Measurements from ENCODE around the gene PRPSAP1. TPM values are rescaled to one million over a fixed set of nuclear protein-coding genes. Genes with fewer than 3 reads are reported as not detected.

PRPSAP1 gene
- total and polyA plus RNA-seq, 7 donors = 34.7 to 70.3 (median 40.7) TPM

DNA sequence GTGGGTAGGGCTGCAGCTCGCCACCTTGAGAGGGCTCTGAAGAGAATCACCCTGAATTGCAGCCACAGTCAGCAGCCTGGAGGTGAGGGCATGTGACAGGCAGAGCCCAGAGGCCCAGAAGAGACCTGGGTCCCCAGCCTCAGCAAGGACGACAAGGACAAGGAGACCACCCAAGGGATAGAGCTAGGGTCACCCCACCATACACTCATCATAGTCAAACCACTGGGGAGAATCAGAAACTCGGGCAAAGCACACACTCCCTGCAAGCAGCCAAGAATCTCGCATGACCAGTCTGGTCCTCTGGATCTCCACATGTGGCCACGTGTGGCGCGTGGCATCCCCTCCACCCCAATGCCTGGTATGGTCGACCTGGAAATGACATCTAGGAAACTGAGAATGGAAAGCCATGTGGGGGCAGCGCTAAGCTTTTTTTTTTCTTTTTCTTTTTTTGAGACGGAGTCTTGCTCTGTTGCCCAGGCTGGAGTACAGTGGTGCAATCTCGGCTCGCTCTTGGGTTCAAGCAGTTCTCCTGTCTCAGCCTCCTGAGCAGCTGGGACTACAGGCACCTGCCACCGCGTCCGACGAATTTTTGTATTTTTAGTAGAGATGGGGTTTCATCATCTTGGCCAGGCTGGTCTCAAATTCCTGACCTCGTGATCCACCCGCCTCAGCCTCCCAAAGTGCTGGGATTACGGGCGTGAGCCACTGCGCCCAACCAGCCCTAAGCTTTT is 26.1 kb upstream of the PRPSAP1 start:
- WGBS, 2 donors = 91 to 92% methylated on average over 21 of the region's 21 CpGs
- no peak overlapping the region for H3K27ac ChIP-seq
- DNase-seq = no peak
- H3K9me3 ChIP-seq = no peaks in the 10 kb centered on the region
- peaks cover 0 to 29% (median 24%) of the 10 kb centered on the region in 4 donors for H3K4me1 ChIP-seq
- no peak for TF ChIP-seq EP300 (IDR thresholded peaks at IDR 0.05)
- TF ChIP-seq, protein P1, sequence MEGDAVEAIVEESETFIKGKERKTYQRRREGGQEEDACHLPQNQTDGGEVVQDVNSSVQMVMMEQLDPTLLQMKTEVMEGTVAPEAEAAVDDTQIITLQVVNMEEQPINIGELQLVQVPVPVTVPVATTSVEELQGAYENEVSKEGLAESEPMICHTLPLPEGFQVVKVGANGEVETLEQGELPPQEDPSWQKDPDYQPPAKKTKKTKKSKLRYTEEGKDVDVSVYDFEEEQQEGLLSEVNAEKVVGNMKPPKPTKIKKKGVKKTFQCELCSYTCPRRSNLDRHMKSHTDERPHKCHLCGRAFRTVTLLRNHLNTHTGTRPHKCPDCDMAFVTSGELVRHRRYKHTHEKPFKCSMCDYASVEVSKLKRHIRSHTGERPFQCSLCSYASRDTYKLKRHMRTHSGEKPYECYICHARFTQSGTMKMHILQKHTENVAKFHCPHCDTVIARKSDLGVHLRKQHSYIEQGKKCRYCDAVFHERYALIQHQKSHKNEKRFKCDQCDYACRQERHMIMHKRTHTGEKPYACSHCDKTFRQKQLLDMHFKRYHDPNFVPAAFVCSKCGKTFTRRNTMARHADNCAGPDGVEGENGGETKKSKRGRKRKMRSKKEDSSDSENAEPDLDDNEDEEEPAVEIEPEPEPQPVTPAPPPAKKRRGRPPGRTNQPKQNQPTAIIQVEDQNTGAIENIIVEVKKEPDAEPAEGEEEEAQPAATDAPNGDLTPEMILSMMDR (IDR thresholded peaks at IDR 0.05) = no peak
- TF ChIP-seq POLR2AphosphoS5 (IDR thresholded peaks at IDR 0.05) = no peak
- no peak for TF ChIP-seq POLR2A (IDR thresholded peaks at IDR 0.05)
- intact Hi-C loops (cut with DNase I) = no loop called here
- peaks cover 4 to 23% (median 14%) of the 10 kb centered on the region in 3 donors for H3K27me3 ChIP-seq
- H3K4me3 ChIP-seq = no peak overlapping the region
- H3K36me3 ChIP-seq = no peaks in the 10 kb centered on the region

DNA sequence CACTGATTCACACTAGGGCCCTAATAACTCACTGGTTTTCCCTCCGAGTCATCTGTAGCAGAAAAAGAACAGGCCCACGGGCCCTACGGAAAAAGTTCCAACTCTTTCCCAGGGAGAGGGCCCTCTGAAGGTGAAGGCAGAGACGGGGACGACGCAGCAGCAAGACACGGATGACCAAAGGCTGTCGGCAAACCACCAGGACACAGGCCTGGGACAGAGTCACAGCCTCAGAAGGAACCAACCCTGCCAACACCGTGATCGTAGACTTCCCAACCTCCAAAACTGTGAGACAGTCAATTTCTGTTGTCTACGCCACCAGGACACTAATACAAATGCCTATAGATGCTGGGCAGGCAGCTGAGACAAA is 25.5 kb upstream of the PRPSAP1 start:
- Histone ChIP-seq H3K4me3 (no peak overlapping the region), H3K27ac (no peak overlapping the region), H3K9me3 (no peaks in the 10 kb centered on the region), H3K4me1 (peaks cover 0 to 25% (median 21%) of the 10 kb centered on the region in 4 donors), H3K36me3 (no peaks in the 10 kb centered on the region), H3K27me3 (peaks cover 4 to 23% (median 14%) of the 10 kb centered on the region in 3 donors)
- no peak for DNase-seq
- intact Hi-C loops (cut with DNase I) = no loop called here
- TF ChIP-seq, protein P1 (IDR thresholded peaks at IDR 0.05) = no peak
- WGBS, 2 donors = 95% methylated on average over 11 of the region's 11 CpGs

DNA sequence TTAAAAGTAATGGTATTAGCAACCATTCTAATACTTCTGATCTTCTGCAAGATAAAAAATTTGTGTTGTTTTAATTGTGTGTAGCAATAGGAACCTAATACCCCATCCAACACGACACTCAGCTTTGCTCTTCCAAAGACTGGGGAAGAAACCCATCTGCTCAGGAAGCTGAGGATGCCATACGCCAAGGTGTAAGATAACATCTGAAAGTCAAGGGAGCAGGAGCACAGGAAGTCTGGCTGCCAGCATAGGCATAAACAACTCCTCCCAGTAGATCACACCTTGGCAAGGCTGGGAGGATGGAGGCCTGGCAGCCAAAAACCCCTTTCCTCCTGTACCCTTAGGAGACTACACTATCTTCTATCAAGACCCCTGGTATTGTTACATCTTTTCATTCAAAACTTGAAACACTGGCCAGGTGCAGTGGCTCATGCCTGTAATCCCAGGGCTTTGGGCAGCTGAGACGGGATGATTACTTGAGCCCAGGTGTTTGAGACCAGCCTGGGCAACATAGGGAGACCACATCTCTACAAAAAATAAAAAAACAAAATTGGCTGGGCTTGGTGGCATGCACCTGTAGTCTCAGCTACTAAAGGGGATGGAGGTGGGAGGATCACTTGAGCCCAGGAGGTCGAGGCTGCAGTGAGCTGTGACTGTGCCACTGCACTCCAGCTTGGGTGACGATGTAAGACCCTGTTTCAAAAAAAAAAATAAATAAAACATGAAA is 25.0 kb upstream of the PRPSAP1 start:
- Histone ChIP-seq H3K4me3 (no peak overlapping the region), H3K4me1 (peaks cover 0 to 21% (median 16%) of the 10 kb centered on the region in 4 donors), H3K27ac (no peak overlapping the region), H3K9me3 (no peaks in the 10 kb centered on the region), H3K36me3 (no peaks in the 10 kb centered on the region), H3K27me3 (peaks cover 4 to 22% (median 14%) of the 10 kb centered on the region in 3 donors)
- intact Hi-C loops (cut with DNase I) = no loop called here
- 80 to 88% methylated on average over 5 of the region's 5 CpGs for WGBS, 2 donors
- DNase-seq = no peak
- TF ChIP-seq EP300 (IDR thresholded peaks at IDR 0.05) = no peak
- TF ChIP-seq POLR2AphosphoS5 (IDR thresholded peaks at IDR 0.05) = no peak
- TF ChIP-seq, protein P1 (IDR thresholded peaks at IDR 0.05) = no peak
- TF ChIP-seq POLR2A (IDR thresholded peaks at IDR 0.05) = no peak

DNA sequence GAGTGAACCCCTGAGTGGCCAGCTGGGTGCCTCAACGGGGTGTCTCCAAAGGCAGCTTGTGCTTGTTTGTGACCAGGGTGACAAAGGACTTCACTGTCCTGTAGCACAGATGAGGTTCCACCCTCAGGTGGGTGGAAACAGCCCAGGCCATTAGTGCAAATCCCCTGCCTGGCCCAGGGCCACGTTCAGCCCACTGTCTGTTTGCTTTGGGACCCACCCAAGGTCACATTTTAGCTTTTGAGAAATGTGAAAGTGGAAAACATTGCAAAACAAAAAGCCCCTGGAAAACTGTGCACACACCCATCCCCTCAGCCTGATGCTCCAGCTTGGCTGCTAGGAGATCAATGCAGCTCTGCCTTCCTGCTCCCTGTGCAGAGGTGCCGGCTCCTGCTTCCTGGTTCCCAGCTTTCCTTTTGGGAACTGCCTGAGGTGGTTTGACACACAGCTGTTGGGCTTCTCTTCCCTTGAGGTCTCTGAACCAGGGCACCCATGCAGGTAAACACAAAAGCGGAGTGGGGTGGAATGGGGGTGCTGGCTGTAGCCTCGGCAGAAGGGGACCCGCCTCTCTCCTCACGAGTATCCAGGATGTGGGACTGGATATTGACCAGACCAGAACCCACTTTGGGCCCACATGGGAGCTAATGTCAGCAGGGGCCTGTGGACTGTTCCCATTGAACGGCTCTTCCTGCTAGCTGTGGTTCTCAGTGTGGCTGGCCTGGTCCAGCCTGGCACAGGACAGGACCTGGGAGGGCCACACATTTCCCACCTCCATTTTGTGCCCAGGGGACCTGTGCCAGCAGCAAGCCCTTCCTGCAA is 22.8 kb upstream of the PRPSAP1 start:
- Histone ChIP-seq H3K27me3 (peaks cover 0 to under 1% (median 0%) of the 10 kb centered on the region in 3 donors), H3K36me3 (no peaks in the 10 kb centered on the region), H3K9me3 (no peaks in the 10 kb centered on the region), H3K4me3 (no peak overlapping the region), H3K4me1 (no peaks in the 10 kb centered on the region), H3K27ac (peak overlapping the region in 1 of 4 donors; percentile 17)
- no peak for DNase-seq
- 61 to 66% methylated on average over 8 of the region's 8 CpGs for WGBS, 2 donors
- intact Hi-C loops (cut with DNase I) = no loop called here
- no peak for TF ChIP-seq POLR2A (IDR thresholded peaks at IDR 0.05)
- no peak for TF ChIP-seq EP300 (IDR thresholded peaks at IDR 0.05)
- TF ChIP-seq, protein P1 (IDR thresholded peaks at IDR 0.05) = no peak
- no peak for TF ChIP-seq POLR2AphosphoS5 (IDR thresholded peaks at IDR 0.05)

All from sigmoid colon (tissue), 7 donors.